Gastroesophageal sphincter (tissue), 4 donors: ENCODE data around the gene HOXA1. TPM values are rescaled to one million over a fixed set of nuclear protein-coding genes. Genes with fewer than 3 reads are reported as not detected.
A peak's percentile ranks its signal among the peaks of the same experiment; 100 is the strongest.

ENCODE experiments used
- ATAC-seq: fragments of 150-250 bp; one replicate; pipeline ENCODE4 v1.9.1; 2016; ENCODE audit warnings: mild to moderate bottlenecking, moderate library complexity
- H3K27ac ChIP-seq, 4 donors: fragments of 200-600 bp; sonication (generic) in 3 of 4; 1 replicate in 3 of 4; 2 replicates in 1 of 4; pipeline ENCODE4 v1.5.1; 2016 to 2019
- H3K27me3 ChIP-seq: fragments of 200-600 bp; sonication (generic); one replicate; pipeline ENCODE4 v1.5.1; 2019
- H3K36me3 ChIP-seq, 2 donors: fragments of 200-600 bp; sonication (generic); one replicate each; pipeline ENCODE4 v1.5.1; 2019; ENCODE audit warnings: control low read depth in 1 of 2
- H3K4me1 ChIP-seq, 3 donors: fragments of 200-600 bp; sonication (generic); 1 replicate in 2 of 3; 2 replicates in 1 of 3; pipeline ENCODE4 v1.5.1; 2016 to 2019; ENCODE audit warnings: control low read depth in 2 of 3
- H3K4me3 ChIP-seq, 2 donors: fragments of 200-600 bp; sonication (generic); one replicate each; pipeline ENCODE4 v1.5.1; 2019; ENCODE audit warnings: mild to moderate bottlenecking in 1 of 2, moderate library complexity in 1 of 2
- H3K9me3 ChIP-seq, 3 donors: fragments of 200-600 bp; sonication (generic); one replicate each; pipeline ENCODE4 v1.5.1; 2017 to 2019; ENCODE audit warnings: control low read depth in 2 of 3
- EP300 ChIP-seq: sonication (generic); formaldehyde crosslinking; IDR thresholded peaks from one replicate; pipeline ENCODE4 v1.6.1; 2017; ENCODE audit warnings: antibody characterized with exemption, mild to moderate bottlenecking
- POLR2A ChIP-seq, 2 donors: fragments of 450-650 bp; IDR thresholded peaks; one replicate each; pipeline ENCODE4 v1.6.1; 2017; ENCODE audit warnings: antibody characterized with exemption in 2 of 2, mild to moderate bottlenecking in 2 of 2, moderate library complexity in 1 of 2
- POLR2AphosphoS5 ChIP-seq: sonication (generic); formaldehyde crosslinking; IDR thresholded peaks from one replicate; pipeline ENCODE4 v1.6.1; 2017; ENCODE audit warnings: antibody characterized with exemption
- WGBS, 2 donors: methylation state at CpG; one replicate each; pipeline ENCODE4 v1.1.5; 2018; ENCODE audit warnings: low coverage in 1 of 2; 5-methylcytosine and 5-hydroxymethylcytosine counted together
- total RNA-seq, 4 donors: library from RNA; depleted of rRNA; stranded (reverse); fragments of >200 nt; gene quantifications; one replicate each; pipeline ENCODE4 v1.1.0, GENCODE V29; 2016
- TF ChIP-seq, protein P1 (sequence below), 4 experiments: fragments of 200-600 bp in 2 of 4; fragments of 450-650 bp in 2 of 4; sonication (generic) in 1 of 4; IDR thresholded peaks; one replicate each; pipeline ENCODE4 v1.5.1; 2017 to 2019; ENCODE audit warnings: antibody characterized with exemption in 4 of 4, mild to moderate bottlenecking in 2 of 4, moderate library complexity in 2 of 4

HOXA1 gene
- total RNA-seq, 4 donors from 2014 or later: 0.23 to 2.3 (median 0.27) TPM; not detected in 1

DNA sequence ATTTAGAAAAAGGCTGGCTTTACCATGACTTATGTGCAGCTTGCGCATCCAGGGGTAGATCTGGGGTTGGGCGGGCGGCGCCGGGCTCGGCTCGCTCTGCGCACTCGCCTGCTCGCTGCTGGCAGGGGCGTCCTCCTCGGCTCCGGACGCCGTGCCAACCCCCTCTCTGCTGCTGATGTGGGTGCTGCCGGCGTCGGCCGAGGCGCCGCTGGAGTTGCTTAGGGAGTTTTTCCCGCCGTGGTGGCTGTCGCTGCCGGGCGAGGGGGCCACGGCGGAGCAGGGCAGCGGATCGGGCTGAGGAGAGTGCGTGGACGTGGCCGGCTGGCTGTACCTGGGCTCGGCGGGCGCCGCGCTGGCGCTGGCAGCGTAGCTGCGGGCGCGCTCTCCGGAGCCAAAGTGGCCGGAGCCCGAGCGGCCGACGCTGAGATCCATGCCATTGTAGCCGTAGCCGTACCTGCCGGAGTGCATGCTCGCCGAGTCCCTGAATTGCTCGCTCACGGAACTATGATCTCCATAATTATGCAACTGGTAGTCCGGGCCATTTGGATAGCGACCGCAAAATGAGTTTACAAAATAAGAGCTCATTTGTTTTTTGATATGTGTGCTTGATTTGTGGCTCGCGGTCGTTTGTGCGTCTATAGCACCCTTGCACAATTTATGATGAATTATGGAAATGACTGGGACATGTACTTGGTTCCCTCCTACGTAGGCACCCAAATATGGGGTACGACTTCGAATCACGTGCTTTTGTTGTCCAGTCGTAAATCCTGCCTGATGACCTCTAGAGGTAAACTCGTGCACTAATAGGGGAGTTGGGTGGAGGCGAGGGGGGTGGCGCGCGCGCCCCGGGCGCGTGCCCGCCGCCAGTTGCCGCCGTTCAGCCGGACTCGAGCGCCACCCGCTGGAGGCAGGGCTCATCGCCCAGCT, 47.5 kb upstream of the HOXA1 start, which contains the start of gene HOXA5:
HOXA5 (minus strand) TSS at position 659 of the 927 bp plus-strand sequence; CDS start at position 585, 74 bp downstream.
- H3K36me3 ChIP-seq: no peaks in the 10 kb centered on the region
- peak; percentile 68 to 78 for TF ChIP-seq POLR2A (IDR thresholded peaks at IDR 0.05)
- TF ChIP-seq, protein P1, sequence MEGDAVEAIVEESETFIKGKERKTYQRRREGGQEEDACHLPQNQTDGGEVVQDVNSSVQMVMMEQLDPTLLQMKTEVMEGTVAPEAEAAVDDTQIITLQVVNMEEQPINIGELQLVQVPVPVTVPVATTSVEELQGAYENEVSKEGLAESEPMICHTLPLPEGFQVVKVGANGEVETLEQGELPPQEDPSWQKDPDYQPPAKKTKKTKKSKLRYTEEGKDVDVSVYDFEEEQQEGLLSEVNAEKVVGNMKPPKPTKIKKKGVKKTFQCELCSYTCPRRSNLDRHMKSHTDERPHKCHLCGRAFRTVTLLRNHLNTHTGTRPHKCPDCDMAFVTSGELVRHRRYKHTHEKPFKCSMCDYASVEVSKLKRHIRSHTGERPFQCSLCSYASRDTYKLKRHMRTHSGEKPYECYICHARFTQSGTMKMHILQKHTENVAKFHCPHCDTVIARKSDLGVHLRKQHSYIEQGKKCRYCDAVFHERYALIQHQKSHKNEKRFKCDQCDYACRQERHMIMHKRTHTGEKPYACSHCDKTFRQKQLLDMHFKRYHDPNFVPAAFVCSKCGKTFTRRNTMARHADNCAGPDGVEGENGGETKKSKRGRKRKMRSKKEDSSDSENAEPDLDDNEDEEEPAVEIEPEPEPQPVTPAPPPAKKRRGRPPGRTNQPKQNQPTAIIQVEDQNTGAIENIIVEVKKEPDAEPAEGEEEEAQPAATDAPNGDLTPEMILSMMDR (IDR thresholded peaks at IDR 0.05): peak; percentile 93 to 99 (median 98)
- TF ChIP-seq EP300: peak; percentile 22
- TF ChIP-seq POLR2AphosphoS5: peak; percentile 98
- peak within 1 kb of the TSS; percentile 94 to 98 for H3K4me3 ChIP-seq
- H3K27ac ChIP-seq: peak within 1 kb of the TSS; percentile 90 to 100 (median 98)
- peaks cover 0 to 47% (median 0%) of the 10 kb centered on the region in 3 donors for H3K4me1 ChIP-seq
- ATAC-seq: peak; percentile 91
- WGBS, 2 donors: 6 to 13% methylated on average over 14 to 21 of the region's 86 CpGs
- peaks cover 19% of the 10 kb centered on the region for H3K27me3 ChIP-seq
- no peaks in the 10 kb centered on the region for H3K9me3 ChIP-seq

DNA sequence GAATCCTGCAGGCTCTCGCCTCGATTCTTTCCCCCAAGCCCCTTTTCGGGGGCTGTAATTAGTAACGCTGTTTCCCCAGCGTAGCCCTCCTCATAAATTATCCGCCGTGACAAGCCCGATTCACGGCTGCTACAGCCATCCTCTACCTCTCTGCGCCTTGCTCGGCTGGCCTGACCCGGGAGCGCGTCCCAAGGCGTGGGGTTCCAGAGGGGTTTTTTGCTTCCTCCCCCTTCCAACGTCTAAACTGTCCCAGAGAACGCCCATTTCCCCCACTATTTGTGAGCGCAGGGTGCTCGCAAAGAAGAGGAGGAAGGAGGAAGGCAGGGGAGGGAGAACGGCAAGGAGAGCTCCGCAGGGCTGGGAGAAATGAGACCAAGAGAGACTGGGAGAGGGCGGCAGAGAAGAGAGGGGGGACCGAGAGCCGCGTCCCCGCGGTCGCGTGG, 46.8 kb upstream of the HOXA1 start:
- peaks cover 0 to 47% (median 0%) of the 10 kb centered on the region in 3 donors for H3K4me1 ChIP-seq
- H3K27ac ChIP-seq: peak overlapping the region; percentile 90 to 100 (median 98)
- no peaks in the 10 kb centered on the region for H3K9me3 ChIP-seq
- no peak for ATAC-seq
- H3K27me3 ChIP-seq: peaks cover 12% of the 10 kb centered on the region
- WGBS, 2 donors: 0 to 3% methylated on average over 7 to 24 of the region's 29 CpGs
- peak overlapping the region; percentile 94 to 98 for H3K4me3 ChIP-seq
- TF ChIP-seq EP300 (no peak), POLR2A (IDR thresholded peaks at IDR 0.05) (no peak)
- TF ChIP-seq, protein P1 (IDR thresholded peaks at IDR 0.05): no peak
- H3K36me3 ChIP-seq: no peaks in the 10 kb centered on the region

DNA sequence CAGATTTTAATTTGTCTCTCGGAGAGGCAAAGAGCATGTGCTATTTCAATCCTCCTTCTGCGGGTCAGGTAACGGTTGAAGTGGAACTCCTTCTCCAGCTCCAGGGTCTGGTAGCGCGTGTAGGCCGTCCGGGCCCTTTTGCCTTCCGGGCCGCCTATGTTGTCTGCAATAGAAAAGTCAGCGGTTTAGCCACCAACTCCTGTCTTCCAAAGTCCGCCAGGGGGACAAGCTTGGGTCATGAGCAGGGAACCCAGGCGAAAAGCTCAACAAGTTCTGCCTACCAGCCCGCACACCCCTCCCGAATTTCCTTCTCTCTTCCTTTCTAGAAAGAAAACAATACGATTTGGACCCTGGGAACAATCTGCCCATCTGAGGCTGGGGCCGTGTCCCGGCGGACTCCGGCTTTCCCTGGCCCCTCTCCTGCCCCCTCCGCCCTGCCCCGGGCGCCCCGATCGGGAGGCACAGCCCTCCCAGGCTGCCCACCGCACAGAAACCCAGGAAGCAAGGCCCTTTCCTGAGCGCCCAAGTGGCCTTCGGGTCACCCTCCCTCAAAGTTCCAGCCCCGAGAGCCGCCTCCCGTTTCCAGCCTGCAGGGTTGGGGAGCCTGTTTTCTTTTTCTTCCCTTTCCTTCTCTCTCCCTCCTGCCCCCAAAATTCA, 46.3 kb upstream of the HOXA1 start:
- H3K27ac ChIP-seq: peak overlapping the region; percentile 90 to 100 (median 98)
- peak overlapping the region; percentile 94 to 98 for H3K4me3 ChIP-seq
- H3K27me3 ChIP-seq: peaks cover 7% of the 10 kb centered on the region
- TF ChIP-seq, protein P1 (IDR thresholded peaks at IDR 0.05): peak in 3 of 4 experiments; percentile 44 to 51 (median 51)
- TF ChIP-seq POLR2A (IDR thresholded peaks at IDR 0.05) (peak in 1 of 2 donors; percentile 20), POLR2AphosphoS5 (peak; percentile 10), EP300 (no peak)
- 13 to 14% methylated on average over 2 to 22 of the region's 30 CpGs for WGBS, 2 donors
- no peak for ATAC-seq
- H3K36me3 ChIP-seq: no peaks in the 10 kb centered on the region
- no peaks in the 10 kb centered on the region for H3K9me3 ChIP-seq
- H3K4me1 ChIP-seq: peaks cover under 1 to 52% (median under 1%) of the 10 kb centered on the region in 3 donors

DNA sequence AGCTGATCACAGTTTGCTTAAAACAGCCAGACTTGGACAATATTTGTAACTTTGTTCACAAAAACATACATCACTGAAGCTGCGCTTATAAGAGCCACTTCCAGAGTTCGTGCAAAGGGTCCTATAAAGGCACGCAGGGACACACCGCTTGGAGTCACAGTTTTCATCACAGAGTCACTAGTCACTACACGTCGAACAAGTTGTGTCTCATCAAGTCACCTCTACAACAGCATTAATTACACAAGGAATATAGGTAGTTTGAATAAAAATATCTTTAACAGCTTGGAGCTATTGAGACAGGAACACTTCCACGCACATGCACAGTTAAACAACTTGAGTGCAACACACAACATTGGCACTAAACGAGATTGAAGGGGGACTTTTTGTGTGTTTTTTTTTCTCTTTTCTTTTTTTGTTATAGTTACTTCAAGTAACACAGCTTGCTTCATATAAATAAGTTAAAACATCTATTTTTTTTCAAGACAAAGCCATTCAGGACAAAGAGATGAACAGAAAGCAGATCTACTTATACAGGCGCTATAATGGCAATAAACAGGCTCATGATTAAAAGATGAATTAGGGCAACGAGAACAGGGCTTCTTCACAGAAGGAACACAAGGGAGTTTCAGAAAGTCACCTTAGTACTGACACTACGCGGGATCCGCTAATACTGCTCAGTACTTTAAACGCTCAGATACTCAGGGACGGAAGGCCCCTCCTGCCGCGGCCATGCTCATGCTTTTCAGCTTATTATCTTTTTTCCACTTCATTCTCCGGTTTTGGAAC, 45.5 kb upstream of the HOXA1 start:
- peaks cover 6% of the 10 kb centered on the region for H3K27me3 ChIP-seq
- peak overlapping the region; percentile 90 to 100 (median 98) for H3K27ac ChIP-seq
- ATAC-seq: no peak

More for the DNA sequence above, 45.5 kb upstream of the HOXA1 start:
- TF ChIP-seq EP300 (no peak), POLR2A (IDR thresholded peaks at IDR 0.05) (no peak), POLR2AphosphoS5 (no peak)
- TF ChIP-seq, protein P1 (IDR thresholded peaks at IDR 0.05): no peak
- 33 to 41% methylated on average over 18 of the region's 18 CpGs for WGBS, 2 donors
- Histone ChIP-seq H3K9me3 (no peaks in the 10 kb centered on the region), H3K4me3 (peak overlapping the region; percentile 94 to 98), H3K4me1 (peaks cover 5 to 59% (median 6%) of the 10 kb centered on the region in 3 donors), H3K36me3 (no peaks in the 10 kb centered on the region)
